Peyer's patch (tissue), 4 donors: Measurements from ENCODE around the gene HSD3B1.

Experiments used
- POLR2A ChIP-seq, 2 donors: fragments of 450-650 bp; IDR thresholded peaks; one replicate each; pipeline ENCODE4 v1.5.1; 2017; ENCODE audit warnings: antibody characterized with exemption in 2 of 2, mild to moderate bottlenecking in 2 of 2, moderate library complexity in 2 of 2
- TF ChIP-seq, protein P1 (sequence below), 6 experiments: fragments of 450-650 bp in 4 of 6; fragments of 200-600 bp in 2 of 6; sonication (generic) in 1 of 6; IDR thresholded peaks; one replicate each; pipeline ENCODE4 v1.5.1; 2017 to 2019; ENCODE audit warnings: antibody characterized with exemption in 6 of 6, mild to moderate bottlenecking in 3 of 6, moderate library complexity in 1 of 6

DNA sequence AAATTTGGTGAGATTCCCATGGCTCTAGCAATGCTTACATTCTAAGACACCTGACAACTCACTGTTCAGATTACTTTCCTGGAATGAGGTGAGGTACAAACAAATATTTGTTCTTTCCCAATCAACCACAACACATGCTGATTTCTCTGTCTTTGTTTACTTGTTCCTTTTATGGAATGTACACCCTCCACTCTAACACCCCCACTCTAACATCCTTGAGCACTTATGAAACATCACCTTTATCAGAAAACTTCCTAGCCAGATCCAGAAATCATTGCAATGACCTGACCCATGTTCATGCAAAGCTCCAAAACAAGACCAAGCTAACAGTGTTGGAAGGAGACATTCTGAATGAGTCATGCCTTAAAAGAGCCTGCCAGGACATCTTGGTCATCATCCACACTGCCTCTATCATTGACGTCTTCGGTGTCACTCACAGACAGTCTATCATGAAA is 35.5 kb downstream of the HSD3B1 start:
- TF ChIP-seq, protein P1, sequence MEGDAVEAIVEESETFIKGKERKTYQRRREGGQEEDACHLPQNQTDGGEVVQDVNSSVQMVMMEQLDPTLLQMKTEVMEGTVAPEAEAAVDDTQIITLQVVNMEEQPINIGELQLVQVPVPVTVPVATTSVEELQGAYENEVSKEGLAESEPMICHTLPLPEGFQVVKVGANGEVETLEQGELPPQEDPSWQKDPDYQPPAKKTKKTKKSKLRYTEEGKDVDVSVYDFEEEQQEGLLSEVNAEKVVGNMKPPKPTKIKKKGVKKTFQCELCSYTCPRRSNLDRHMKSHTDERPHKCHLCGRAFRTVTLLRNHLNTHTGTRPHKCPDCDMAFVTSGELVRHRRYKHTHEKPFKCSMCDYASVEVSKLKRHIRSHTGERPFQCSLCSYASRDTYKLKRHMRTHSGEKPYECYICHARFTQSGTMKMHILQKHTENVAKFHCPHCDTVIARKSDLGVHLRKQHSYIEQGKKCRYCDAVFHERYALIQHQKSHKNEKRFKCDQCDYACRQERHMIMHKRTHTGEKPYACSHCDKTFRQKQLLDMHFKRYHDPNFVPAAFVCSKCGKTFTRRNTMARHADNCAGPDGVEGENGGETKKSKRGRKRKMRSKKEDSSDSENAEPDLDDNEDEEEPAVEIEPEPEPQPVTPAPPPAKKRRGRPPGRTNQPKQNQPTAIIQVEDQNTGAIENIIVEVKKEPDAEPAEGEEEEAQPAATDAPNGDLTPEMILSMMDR (IDR thresholded peaks at IDR 0.05), result no peak
- TF ChIP-seq POLR2A (IDR thresholded peaks at IDR 0.05), result no peak
